HG03342 (cell line): ENCODE data around the gene DOC2B.
"Not testable (repeated sequence)": the region's sequence is repeated elsewhere in the genome, so short reads cannot be mapped to it uniquely, and the experiment has no call there.

ENCODE experiments used
- ATAC-seq: cut with Tn5 transposase; IDR thresholded peaks from one replicate; pipeline ENCODE4 v1.9.1; 2021; ENCODE audit warnings: mild to moderate bottlenecking, moderate library complexity; ENCODE audit not compliant: unreplicated experiment

Gene DOC2B

GRCh38 chr17:146983-147761, 34.3 kb downstream of the DOC2B start:
- ATAC-seq = no peak

GRCh38 chr17:146546-146945, 34.9 kb downstream of the DOC2B start:
- ATAC-seq = no peak

- no peak for ATAC-seq
Observed at GRCh38 chr17:145671-146541, 35.5 kb downstream of the DOC2B start.

GRCh38 chr17:144936-145670, 36.3 kb downstream of the DOC2B start:
- no peak for ATAC-seq

GRCh38 chr17:143785-144281, 37.6 kb downstream of the DOC2B start:
- no peak for ATAC-seq

- no peak for ATAC-seq
Observed at GRCh38 chr17:142876-143784, 38.3 kb downstream of the DOC2B start.

- no peak for ATAC-seq
Observed at GRCh38 chr17:142102-142661, 39.3 kb downstream of the DOC2B start.

GRCh38 chr17:139401-140205, 41.8 kb downstream of the DOC2B start:
- ATAC-seq = not testable (repeated sequence)

- not testable (repeated sequence) for ATAC-seq
Observed at GRCh38 chr17:137166-137807, 44.2 kb downstream of the DOC2B start, which contains the start of gene SCGB1C2. Gene SCGB1C2 (plus strand): TSS chr17:137569. CDS start chr17:137591, 22 bp downstream.

- peak; percentile 46 for ATAC-seq
Observed at GRCh38 chr17:136531-136930, 44.9 kb downstream of the DOC2B start.

GRCh38 chr17:135895-136294, 45.6 kb downstream of the DOC2B start:
- not testable (repeated sequence) for ATAC-seq

GRCh38 chr17:135022-135421, 46.4 kb downstream of the DOC2B start:
- not testable (repeated sequence) for ATAC-seq

GRCh38 chr17:134332-134785, 47.1 kb downstream of the DOC2B start:
- peak; percentile 83 for ATAC-seq

- not testable (repeated sequence) for ATAC-seq
Observed at GRCh38 chr17:133932-134331, 47.5 kb downstream of the DOC2B start.

GRCh38 chr17:118339-118917, 63.0 kb downstream of the DOC2B start:
- ATAC-seq = not testable (repeated sequence)

GRCh38 chr17:113111-113510, 68.3 kb downstream of the DOC2B start:
- ATAC-seq = not testable (repeated sequence)
